GM19467 (cell line): ENCODE measurements around the gene TBCD.

Experiments
- ATAC-seq: cut with Tn5 transposase; IDR thresholded peaks from one replicate; pipeline ENCODE4 v1.9.1; 2021; ENCODE audit warnings: mild to moderate bottlenecking, moderate library complexity; ENCODE audit not compliant: unreplicated experiment

TBCD gene

GRCh38 chr17:82808006-82808405 lies 56.1 kb downstream of the TBCD start:
- ATAC-seq, result no peak

GRCh38 chr17:82808921-82809905 lies 57.3 kb downstream of the TBCD start:
- no peak for ATAC-seq

- no peak for ATAC-seq
Measured at GRCh38 chr17:82810644-82811430, 59.0 kb downstream of the TBCD start.

- no peak for ATAC-seq
Measured at GRCh38 chr17:82812058-82812457, 60.2 kb downstream of the TBCD start.

GRCh38 chr17:82812601-82813000 lies 60.7 kb downstream of the TBCD start:
- ATAC-seq, result no peak

GRCh38 chr17:82813299-82814051 lies 61.6 kb downstream of the TBCD start:
- ATAC-seq, result no peak

- ATAC-seq, result no peak
Measured at GRCh38 chr17:82814834-82815233, 63.0 kb downstream of the TBCD start.

- no peak for ATAC-seq
Measured at GRCh38 chr17:82815354-82815753, 63.5 kb downstream of the TBCD start.

- ATAC-seq, result no peak
Measured at GRCh38 chr17:82815790-82816305, 64.0 kb downstream of the TBCD start.

GRCh38 chr17:82816358-82816757 lies 64.5 kb downstream of the TBCD start:
- no peak for ATAC-seq

- no peak for ATAC-seq
Measured at GRCh38 chr17:82817947-82818346, 66.1 kb downstream of the TBCD start.

GRCh38 chr17:82820278-82821251 lies 68.7 kb downstream of the TBCD start:
- ATAC-seq, result no peak

GRCh38 chr17:82821554-82821953 lies 69.7 kb downstream of the TBCD start:
- no peak for ATAC-seq

GRCh38 chr17:82822281-82822680 lies 70.4 kb downstream of the TBCD start:
- no peak for ATAC-seq

- ATAC-seq, result no peak
Measured at GRCh38 chr17:82823004-82823403, 71.1 kb downstream of the TBCD start.

- ATAC-seq, result no peak
Measured at GRCh38 chr17:82825540-82826124, 73.8 kb downstream of the TBCD start.

- no peak for ATAC-seq
Measured at GRCh38 chr17:82826211-82826610, 74.3 kb downstream of the TBCD start.

- ATAC-seq, result no peak
Measured at GRCh38 chr17:82826956-82827355, 75.1 kb downstream of the TBCD start.

GRCh38 chr17:82828875-82829487 lies 77.1 kb downstream of the TBCD start:
- no peak for ATAC-seq
